ENCODE results near the gene RSL1D1. TPM values are rescaled to one million over a fixed set of nuclear protein-coding genes. Genes with fewer than 3 reads are reported as not detected.
"Not testable (repeated sequence)": the region's sequence is repeated elsewhere in the genome, so short reads cannot be mapped to it uniquely, and the experiment has no call there.

RSL1D1 gene
- total and polyA plus RNA-seq, 2 of the 8 experiments (the other 6 are each of a cell fraction or from before 2014, with no cell fraction given), result 41.3 to 292 TPM

DNA sequence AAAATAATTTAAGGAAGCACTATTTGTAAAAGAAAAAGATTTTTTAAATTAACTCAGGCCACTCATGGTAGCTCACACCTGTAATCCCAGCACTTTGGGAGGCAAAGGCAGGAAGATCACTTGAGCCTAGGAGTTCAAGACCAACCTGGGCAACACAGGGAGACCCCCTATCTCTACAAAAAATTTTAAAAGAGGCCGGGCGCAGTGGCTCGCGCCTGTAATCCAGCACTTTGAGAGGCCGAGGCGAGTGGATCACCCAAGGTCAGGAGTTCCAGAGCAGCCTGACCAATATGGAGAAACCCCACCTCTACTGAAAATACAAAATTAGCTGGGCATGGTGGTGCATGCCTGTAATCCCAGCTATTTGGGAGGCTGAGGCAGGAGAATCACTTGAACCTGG is 67.0 kb downstream of the RSL1D1 start:
- H2BK20ac ChIP-seq (ENCODE audit: low read length); H3K27me3 ChIP-seq (replicated peaks in 1 of 4; ENCODE audit: control insufficient read depth in 3 of 4, extremely low read depth in 1 of 4, insufficient read depth in 3 of 4, low read length in 3 of 4); H2BK15ac ChIP-seq (ENCODE audit: low read length); H3K79me1 ChIP-seq (ENCODE audit: low read depth, low read length); H3K36me3 ChIP-seq (ENCODE audit: control insufficient read depth in 2 of 4, insufficient read depth in 4 of 4, low read length in 3 of 4); H3K9ac ChIP-seq (replicated peaks in 1 of 4; ENCODE audit: extremely low read depth in 1 of 4, low read depth in 3 of 4, low read length in 3 of 4); H3K56ac ChIP-seq (replicated peaks; ENCODE audit: insufficient read length, low read depth, low read length); H3K27ac ChIP-seq (ENCODE audit: low read depth, low read length); H3K23ac ChIP-seq (ENCODE audit: insufficient read length); H3K4me1 ChIP-seq (replicated peaks in 1 of 4; ENCODE audit: control insufficient read depth in 3 of 4, insufficient read depth in 4 of 4, low read length in 3 of 4); H2BK12ac ChIP-seq (ENCODE audit: low read depth, low read length); FAIRE-seq; H3K4ac ChIP-seq (replicated peaks; ENCODE audit: insufficient read length, low read depth, low read length); H2BK5ac ChIP-seq (ENCODE audit: low read depth, low read length); H3K14ac ChIP-seq (ENCODE audit: insufficient read length); H2BK120ac ChIP-seq (replicated peaks; ENCODE audit: low read depth, low read length); H3K4me2 ChIP-seq (ENCODE audit: insufficient read depth in 1 of 2, low read depth in 2 of 2, low read length in 2 of 2); H4K5ac ChIP-seq (ENCODE audit: insufficient read length, low read depth, low read length); H2AFZ ChIP-seq (ENCODE audit: low read length); H4K20me1 ChIP-seq (replicated peaks in 1 of 2; ENCODE audit: control insufficient read depth in 1 of 2, insufficient read depth in 2 of 2, low read length in 2 of 2); H4K91ac ChIP-seq (replicated peaks; ENCODE audit: insufficient read length, low read length); H2AK5ac ChIP-seq (ENCODE audit: low read depth, low read length); H4K8ac ChIP-seq (ENCODE audit: extremely low read depth, insufficient read depth, low read length); H3K9me3 ChIP-seq (ENCODE audit: insufficient read depth in 2 of 2, low read depth in 1 of 2, low read length in 1 of 2); DNase-seq (ENCODE audit: low read depth in 1 of 2, low spot score in 2 of 2); H3K4me3 ChIP-seq (ENCODE audit: extremely low read depth in 1 of 4, insufficient read depth in 2 of 4, low read depth in 3 of 4, low read length in 4 of 4); H3K18ac ChIP-seq (ENCODE audit: extremely low read depth, low read length); H3K23me2 ChIP-seq (ENCODE audit: low read depth, low read length): not testable (repeated sequence)
- peaks cover 0 to 57% of the 10 kb centered on the region in 2 experiments; a peak in 2 of 4 replicates for H3K79me2 ChIP-seq (ENCODE audit: control insufficient read depth in 1 of 2, insufficient read depth in 2 of 2, low read length in 2 of 2)
- CTCF ChIA-PET (ENCODE audit: partially characterized antibody), result interaction anchor here (0.9 to 1.3 kb wide), 2 partner anchors 70 to 283 kb away, joined by 4 read pairs; no protein-coding TSS in a partner anchor
- POLR2A ChIA-PET (ENCODE audit: partially characterized antibody), result interaction anchor here (0.6 to 0.7 kb wide), 3 partner anchors 34 to 1687 kb away, joined by 3 to 4 read pairs (median 4); no protein-coding TSS in a partner anchor
- WGBS, 2 experiments (ENCODE audit: extremely low coverage in 1 of 2, insufficient coverage in 1 of 2, insufficient read length in 1 of 2, insufficient replicate concordance in 2 of 2, low coverage in 1 of 2, low lambda C conversion rate in 2 of 2, missing lambda C conversion rate in 1 of 2), result 91% methylated on average over 6 of the region's 6 CpGs; no CpG with 5 or more reads in 1 of the 2 experiments

Measured in H1 (cell line).